Activated T-cell treated with anti-CD3 and anti-CD28 coated beads, Interleukin-2, amount 50 U/mL, for 72 hours (primary cell): Measurements from ENCODE around the gene ZIC4. TPM values are rescaled to one million over a fixed set of nuclear protein-coding genes. Genes with fewer than 3 reads are reported as not detected.

ENCODE experiments used
- ATAC-seq, 2 donors: fragments of 150-1000 bp; cut with Tn5 transposase; replicated peaks in 1 of 2; 2 replicates each; pipeline ENCODE4 v1.10.0; 2021; ENCODE audit warnings: moderate library complexity in 2 of 2, mild to moderate bottlenecking in 1 of 2
- DNase-seq, 2 donors: peaks; one replicate each; pipeline ENCODE4 v3.0.0; 2021 to 2022; ENCODE audit warnings: mixed read lengths in 1 of 2
- H3K27ac Mint-ChIP-seq: one replicate; pipeline ENCODE4 v1.8.0; 2022; ENCODE audit warnings: mild to moderate bottlenecking, moderate library complexity, mixed read lengths
- H3K27me3 Mint-ChIP-seq: one replicate; pipeline ENCODE4 v1.8.0; 2022; ENCODE audit warnings: low read depth, mixed read lengths
- H3K36me3 Mint-ChIP-seq, 2 donors: one replicate each; pipeline ENCODE4 v1.8.0; 2022; ENCODE audit warnings: mixed read lengths in 2 of 2, mild to moderate bottlenecking in 1 of 2; ENCODE audit not compliant: insufficient read depth in 2 of 2
- H3K4me1 Mint-ChIP-seq: one replicate; pipeline ENCODE4 v1.8.0; 2022; ENCODE audit warnings: low read depth, mixed read lengths
- H3K4me3 Mint-ChIP-seq, 2 donors: one replicate each; pipeline ENCODE4 v1.8.0; 2022; ENCODE audit warnings: mild to moderate bottlenecking in 2 of 2, mixed read lengths in 2 of 2, moderate library complexity in 2 of 2
- H3K9me3 Mint-ChIP-seq, 2 donors: one replicate each; pipeline ENCODE4 v1.8.0; 2022; ENCODE audit warnings: mixed read lengths in 2 of 2
- total RNA-seq, 2 donors: library from RNA; stranded (reverse); gene quantifications; one replicate each; pipeline ENCODE4 v1.2.3, GENCODE V29; 2022

The ZIC4 gene
- total RNA-seq, 2 donors from 2014 or later, result not detected

DNA sequence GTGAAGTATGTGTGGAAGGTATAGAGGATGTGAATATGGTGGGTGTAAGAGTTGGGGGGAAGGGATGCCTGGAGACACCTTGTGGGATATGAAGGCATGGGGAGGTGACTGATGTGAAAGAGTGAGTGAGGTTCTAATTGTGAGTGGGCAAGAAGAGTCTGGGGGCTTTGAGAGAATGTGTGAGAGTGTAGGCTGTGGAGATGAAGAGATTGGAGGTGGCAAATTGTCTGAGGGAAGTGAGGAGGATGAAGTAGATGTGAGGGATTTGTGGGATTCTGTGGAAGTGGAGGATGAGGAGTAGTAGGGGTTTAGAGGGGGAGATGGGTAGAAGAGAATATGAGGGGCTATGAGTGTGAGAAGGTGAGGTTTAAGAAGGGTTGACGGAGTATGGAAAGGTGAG is 41.6 kb downstream of the ZIC4 start:
- H3K4me1 Mint-ChIP-seq, result no peaks in the 10 kb centered on the region
- DNase-seq (no peak), ATAC-seq (no peak)
- H3K36me3 Mint-ChIP-seq, result peaks cover 3 to 9% of the 10 kb centered on the region in 2 donors
- H3K4me3 Mint-ChIP-seq, result no peak overlapping the region
- no peak overlapping the region for H3K27ac Mint-ChIP-seq
- H3K27me3 Mint-ChIP-seq, result peaks cover 45% of the 10 kb centered on the region
- peaks cover 0 to 2% of the 10 kb centered on the region in 2 donors for H3K9me3 Mint-ChIP-seq

- Mint-ChIP-seq H3K27ac (no peak overlapping the region), H3K4me3 (no peak overlapping the region), H3K27me3 (peaks cover 51% of the 10 kb centered on the region), H3K4me1 (no peaks in the 10 kb centered on the region), H3K9me3 (peaks cover 0 to 2% of the 10 kb centered on the region in 2 donors), H3K36me3 (peaks cover 0 to 6% of the 10 kb centered on the region in 2 donors)
- ATAC-seq, result no peak
- DNase-seq, result peak; percentile 47 to 59
Measured at GRCh38 chr3:147361454-147362420, 44.6 kb downstream of the ZIC4 start.

DNA sequence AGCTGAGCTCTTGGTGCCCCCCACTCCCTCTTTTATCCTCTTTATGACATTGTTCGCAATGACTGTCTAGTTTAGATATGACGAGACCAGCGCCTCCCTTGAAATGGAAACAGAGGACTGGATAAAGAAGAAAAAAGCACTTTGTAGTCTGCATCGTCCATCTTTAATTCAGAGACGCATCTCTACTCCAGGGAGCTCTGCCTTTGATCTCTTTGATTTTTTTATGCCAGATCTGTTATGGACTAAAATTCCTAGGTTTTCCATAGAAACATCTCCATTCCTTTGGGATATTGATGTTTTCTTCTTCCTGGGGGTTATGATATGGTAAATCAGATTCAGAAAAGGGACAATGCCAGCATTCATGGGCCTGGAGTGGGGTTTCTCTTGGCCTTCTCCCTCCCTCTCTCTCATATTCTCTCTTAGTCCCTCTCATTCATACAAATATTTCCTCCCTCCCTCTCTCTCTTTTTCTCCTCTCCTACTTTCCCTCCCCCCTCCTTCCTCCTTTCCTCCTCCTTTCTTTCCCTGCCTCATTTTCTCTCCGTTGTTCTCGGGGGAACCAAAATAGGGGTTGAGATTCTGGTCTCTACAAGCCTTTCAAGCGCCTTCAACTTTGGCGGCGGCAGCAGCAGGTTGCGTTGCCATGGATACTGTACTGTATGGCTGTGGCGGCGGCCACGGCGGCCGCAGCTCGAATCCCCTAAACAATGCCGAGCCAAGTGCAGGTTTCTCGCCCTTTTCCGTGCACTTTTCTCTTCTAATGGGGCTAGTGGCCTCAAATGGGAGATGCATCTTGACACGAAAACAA is 45.5 kb downstream of the ZIC4 start:
- peaks cover 60% of the 10 kb centered on the region for H3K27me3 Mint-ChIP-seq
- ATAC-seq (no peak), DNase-seq (no peak)
- peaks cover 0 to 2% of the 10 kb centered on the region in 2 donors for H3K9me3 Mint-ChIP-seq
- no peak overlapping the region for H3K27ac Mint-ChIP-seq
- H3K4me1 Mint-ChIP-seq, result no peaks in the 10 kb centered on the region
- peaks cover 0 to 6% of the 10 kb centered on the region in 2 donors for H3K36me3 Mint-ChIP-seq
- peak overlapping the region in 1 of 2 donors; percentile 20 for H3K4me3 Mint-ChIP-seq

GRCh38 chr3:147360051-147360439 is 46.3 kb downstream of the ZIC4 start:
- ATAC-seq (no peak), DNase-seq (no peak)
- Mint-ChIP-seq H3K9me3 (peaks cover 2 to 3% of the 10 kb centered on the region in 2 donors), H3K4me1 (no peaks in the 10 kb centered on the region), H3K4me3 (no peak overlapping the region), H3K27ac (no peak overlapping the region), H3K27me3 (peaks cover 68% of the 10 kb centered on the region), H3K36me3 (peaks cover 0 to 6% of the 10 kb centered on the region in 2 donors)

DNA sequence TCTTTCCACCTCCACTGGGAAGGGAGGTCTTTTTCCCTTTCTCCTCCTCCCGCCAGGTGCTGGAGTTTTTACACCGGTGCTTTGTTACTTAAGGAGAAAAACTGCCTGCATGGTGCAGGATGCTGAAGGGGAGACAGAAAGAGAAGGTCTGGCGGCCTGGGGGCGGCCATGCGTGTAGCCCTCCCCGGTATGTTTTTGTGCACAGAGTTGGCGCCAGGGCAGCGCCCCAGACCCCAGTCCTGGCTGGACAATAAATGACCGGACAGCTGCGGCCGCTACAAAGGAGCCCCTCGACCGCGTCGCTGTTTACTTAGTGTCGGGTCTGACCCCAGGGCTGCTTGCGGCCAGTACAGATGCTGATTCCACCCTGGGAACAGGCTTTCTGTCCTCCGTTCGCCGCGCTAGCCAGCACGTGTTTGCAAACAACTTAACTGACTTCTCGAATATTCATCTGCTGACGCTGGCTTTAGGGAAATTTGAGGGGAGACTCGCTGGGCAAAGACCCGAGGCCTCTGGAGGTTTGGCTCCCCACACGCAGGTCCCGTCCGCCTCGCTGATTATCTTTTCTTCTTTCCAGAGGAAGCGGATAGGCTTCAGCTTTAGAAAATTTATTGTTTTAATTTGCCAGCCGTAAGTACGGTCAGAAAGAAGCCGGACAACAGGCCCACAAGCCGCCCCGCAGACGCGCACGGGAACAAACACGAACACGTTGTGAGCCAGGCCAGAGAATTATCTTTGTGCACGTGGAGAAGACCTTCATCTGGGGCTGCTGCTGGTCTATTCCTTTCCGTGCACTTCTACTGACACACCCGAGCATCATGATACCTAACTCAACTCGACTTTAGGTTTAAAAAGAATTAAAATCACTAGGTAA is 46.9 kb downstream of the ZIC4 start:
- H3K27me3 Mint-ChIP-seq, result peaks cover 74% of the 10 kb centered on the region
- ATAC-seq, result no peak
- H3K4me1 Mint-ChIP-seq, result no peaks in the 10 kb centered on the region
- peaks cover 0 to 7% of the 10 kb centered on the region in 2 donors for H3K36me3 Mint-ChIP-seq
- no peak overlapping the region for H3K4me3 Mint-ChIP-seq
- DNase-seq, result no peak
- H3K27ac Mint-ChIP-seq, result no peak overlapping the region
- peaks cover 1 to 2% of the 10 kb centered on the region in 2 donors for H3K9me3 Mint-ChIP-seq

DNA sequence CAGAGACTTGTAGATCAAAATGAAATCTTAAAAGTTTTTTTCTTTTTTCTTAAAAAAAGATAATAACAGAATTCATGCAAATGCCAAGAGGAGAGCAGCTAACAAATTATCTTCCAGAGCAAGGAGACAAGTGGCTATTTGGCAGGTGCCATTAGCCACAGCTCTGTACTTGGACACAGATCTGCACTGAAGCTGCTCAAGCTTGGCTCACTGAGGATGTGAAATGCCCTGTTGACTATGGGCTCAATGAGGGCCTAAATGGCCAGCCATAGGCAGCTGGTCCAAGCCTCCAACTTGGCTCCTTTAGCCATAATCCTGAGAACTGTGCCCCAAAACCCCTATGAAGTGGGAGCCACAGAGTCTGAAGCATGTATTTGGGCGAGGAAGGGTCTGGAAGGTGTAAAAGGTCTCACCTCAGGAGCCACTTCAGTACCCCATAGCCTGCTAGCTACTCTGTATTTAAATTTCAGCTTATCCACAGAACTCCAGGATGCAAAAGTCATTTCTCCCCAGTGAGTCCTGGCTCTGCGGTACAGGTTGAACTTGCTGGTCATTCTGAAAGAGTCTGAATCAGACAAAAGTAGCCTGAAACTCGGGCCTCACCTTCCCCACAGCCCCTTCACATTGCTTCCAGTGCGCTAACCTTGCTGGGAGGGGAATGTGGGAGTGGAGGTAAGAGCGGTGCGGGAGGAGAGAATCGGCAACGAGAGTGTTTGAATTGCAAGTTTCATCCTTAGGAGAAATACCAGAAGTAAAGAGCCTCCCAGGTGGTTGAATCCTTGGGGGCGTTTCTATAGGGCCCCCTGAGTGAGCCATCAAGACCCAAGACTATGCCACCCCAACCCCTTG is 48.0 kb downstream of the ZIC4 start:
- H3K27ac Mint-ChIP-seq, result no peak overlapping the region
- DNase-seq (no peak), ATAC-seq (no peak)
- peaks cover 1 to 2% of the 10 kb centered on the region in 2 donors for H3K9me3 Mint-ChIP-seq
- H3K4me1 Mint-ChIP-seq, result no peaks in the 10 kb centered on the region
- H3K4me3 Mint-ChIP-seq, result no peak overlapping the region
- peaks cover 81% of the 10 kb centered on the region for H3K27me3 Mint-ChIP-seq
- peaks cover 0 to 10% of the 10 kb centered on the region in 2 donors for H3K36me3 Mint-ChIP-seq

DNA sequence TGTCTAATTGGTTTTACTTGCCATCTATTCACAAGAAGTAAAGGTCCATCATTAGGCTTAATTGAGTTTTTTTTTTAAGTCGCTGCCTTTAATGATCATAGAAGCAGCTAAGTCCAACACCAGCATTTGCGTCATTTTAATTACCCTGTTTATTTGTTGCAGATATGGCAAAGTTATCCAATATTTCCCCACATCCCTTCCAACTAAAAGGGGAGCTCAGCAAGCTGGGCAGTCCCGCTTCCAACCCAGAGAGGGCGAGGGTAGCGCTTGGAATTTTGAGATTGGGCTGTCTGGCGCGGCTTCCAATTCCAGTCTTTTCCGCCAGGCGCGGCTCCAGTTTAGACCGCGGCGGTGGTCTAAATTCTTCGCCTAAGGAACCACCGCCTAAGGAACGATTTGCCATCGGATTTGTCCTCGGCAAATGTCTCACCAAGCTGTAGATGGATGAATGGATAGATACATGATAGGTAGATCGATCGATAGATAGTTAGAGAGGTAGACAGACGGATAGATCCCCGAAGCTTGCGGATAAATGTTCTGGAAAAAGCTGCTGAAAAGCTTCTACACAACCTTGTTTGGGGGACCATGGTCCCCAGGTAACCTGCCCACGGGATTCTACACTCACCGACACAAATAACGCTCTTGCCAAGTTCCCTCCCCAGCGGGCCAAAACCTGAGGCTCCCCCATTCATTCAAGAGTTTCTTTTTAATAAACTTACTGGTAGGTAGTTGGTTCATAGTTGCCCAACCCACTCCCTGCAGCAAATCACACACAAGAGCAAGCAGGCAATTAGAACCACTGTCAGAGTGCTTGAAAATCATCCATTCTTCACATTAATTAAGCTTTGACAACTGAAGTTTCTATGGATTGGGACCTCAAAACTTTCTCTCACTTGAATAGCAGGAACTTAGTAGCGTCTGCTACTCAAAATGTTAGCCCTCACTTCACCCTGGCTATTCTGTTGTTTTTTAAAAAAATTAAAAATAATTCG is 49.1 kb downstream of the ZIC4 start:
- Mint-ChIP-seq H3K36me3 (peaks cover 0 to 10% of the 10 kb centered on the region in 2 donors), H3K27ac (no peak overlapping the region), H3K27me3 (peaks cover 81% of the 10 kb centered on the region), H3K9me3 (peaks cover 1 to 2% of the 10 kb centered on the region in 2 donors), H3K4me1 (no peaks in the 10 kb centered on the region), H3K4me3 (no peak overlapping the region)
- ATAC-seq (no peak), DNase-seq (no peak)

- Mint-ChIP-seq H3K36me3 (peaks cover 0 to 10% of the 10 kb centered on the region in 2 donors), H3K4me3 (no peak overlapping the region)
Measured at GRCh38 chr3:147356145-147356908, 50.0 kb downstream of the ZIC4 start.

GRCh38 chr3:147355753-147356090 is 50.6 kb downstream of the ZIC4 start:
- peaks cover 1 to 2% of the 10 kb centered on the region in 2 donors for H3K9me3 Mint-ChIP-seq
- H3K27ac Mint-ChIP-seq, result no peak overlapping the region
- ATAC-seq (no peak), DNase-seq (no peak)
- H3K36me3 Mint-ChIP-seq, result peaks cover 0 to 8% of the 10 kb centered on the region in 2 donors
- no peak overlapping the region for H3K4me3 Mint-ChIP-seq
- peaks cover 68% of the 10 kb centered on the region for H3K27me3 Mint-ChIP-seq
- H3K4me1 Mint-ChIP-seq, result no peaks in the 10 kb centered on the region

More at GRCh38 chr3:147356145-147356908, 50.0 kb downstream of the ZIC4 start:
- Mint-ChIP-seq H3K27ac (no peak overlapping the region), H3K4me1 (no peaks in the 10 kb centered on the region), H3K27me3 (peaks cover 74% of the 10 kb centered on the region), H3K9me3 (peaks cover 1 to 2% of the 10 kb centered on the region in 2 donors)
- no peak for DNase-seq
- no peak for ATAC-seq

DNA sequence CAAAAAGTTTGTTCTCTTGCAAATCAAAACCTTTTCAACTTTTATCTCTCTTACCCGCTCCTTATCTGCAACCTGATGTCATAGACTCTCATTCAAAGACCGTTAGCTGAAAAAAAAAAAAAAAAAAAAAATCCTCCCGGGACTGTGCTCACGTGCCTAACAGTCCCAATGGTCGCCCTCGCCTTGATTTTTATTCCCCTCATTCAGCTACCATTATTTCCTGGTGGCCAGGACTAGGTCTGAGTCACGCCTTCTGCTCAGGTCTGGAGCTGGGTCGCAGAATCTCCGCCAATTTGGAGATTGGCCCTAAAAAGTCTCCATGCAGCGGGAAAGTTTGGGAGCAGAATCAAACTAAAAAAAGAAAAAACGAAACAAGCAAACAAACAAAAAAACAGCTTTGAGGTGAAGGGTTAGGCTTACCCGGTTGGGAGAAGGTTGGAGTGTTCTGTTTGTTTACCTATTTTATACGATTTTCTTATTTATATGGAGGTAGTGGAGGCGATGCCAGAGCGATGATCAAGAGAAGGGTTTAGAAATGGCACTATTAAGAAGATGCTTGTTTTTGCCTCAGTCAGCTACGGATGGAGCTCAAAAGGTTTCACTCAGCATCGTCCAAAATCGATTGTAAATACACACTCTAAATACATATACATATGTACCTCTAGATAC is 51.1 kb downstream of the ZIC4 start:
- Mint-ChIP-seq H3K9me3 (peaks cover 1 to 2% of the 10 kb centered on the region in 2 donors), H3K4me3 (no peak overlapping the region), H3K4me1 (no peaks in the 10 kb centered on the region), H3K27me3 (peaks cover 63% of the 10 kb centered on the region), H3K36me3 (peaks cover 0 to 8% of the 10 kb centered on the region in 2 donors), H3K27ac (no peak overlapping the region)
- DNase-seq (no peak), ATAC-seq (no peak)
